ENCODE measurements around the gene RMND5B.

DNA sequence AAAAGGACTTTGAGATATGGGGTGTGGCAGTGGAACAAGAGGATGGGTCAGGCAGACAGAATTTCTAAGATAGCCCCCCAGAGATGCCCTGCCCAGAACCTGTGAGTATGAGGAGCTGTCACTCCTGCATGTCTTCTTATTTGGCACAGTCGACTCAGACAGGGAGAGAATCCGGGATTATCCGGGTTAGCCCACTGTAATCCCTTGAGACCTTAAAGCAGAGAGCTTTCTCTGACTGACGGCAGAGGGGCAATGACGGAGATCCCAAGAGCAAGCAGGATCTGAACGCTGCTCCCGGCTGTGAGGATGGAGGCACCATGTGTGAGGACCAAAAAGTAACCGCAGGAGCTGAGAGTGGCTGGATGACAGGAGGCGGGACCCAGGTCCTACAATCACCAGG, 31.7 kb downstream of the RMND5B start:
- no peak for TF ChIP-seq YY1 (IDR thresholded peaks at IDR 0.05; ENCODE audit: insufficient read depth, insufficient read length)
- TF ChIP-seq SUZ12 (IDR thresholded peaks at IDR 0.05; ENCODE audit: extremely low read depth, insufficient read depth, insufficient read length): no peak
- TF ChIP-seq ZNF274 (IDR thresholded peaks at IDR 0.05; ENCODE audit: low read depth, low read length): no peak
